ENCODE data around the gene SUSD1. TPM values are rescaled to one million over a fixed set of nuclear protein-coding genes. Genes with fewer than 3 reads are reported as not detected.

SUSD1 gene
- total and polyA plus RNA-seq, 9 of the 15 experiments (the other 6 are each of a cell fraction or from before 2014, with no cell fraction given), result 10.9 to 44.4 (median 36.1) TPM

DNA sequence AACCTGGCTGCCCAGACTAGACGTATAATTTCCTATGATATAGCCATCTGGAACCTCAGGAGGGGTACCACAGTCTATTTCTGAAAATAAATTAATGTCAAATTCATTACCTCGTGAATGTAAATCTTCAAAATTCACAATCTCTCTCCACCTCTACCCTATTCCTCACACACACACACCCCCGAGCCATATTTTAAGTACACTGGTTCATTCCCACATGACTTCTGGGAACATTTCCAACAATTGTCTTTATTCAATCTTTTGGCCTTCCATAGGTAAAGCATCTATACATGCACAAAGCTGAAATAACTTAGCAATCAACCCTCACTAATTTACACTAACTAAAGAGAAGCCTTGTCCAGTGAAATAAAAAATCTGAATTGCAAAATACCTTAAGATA lies 32.7 kb downstream of the SUSD1 start:
- no peak overlapping the region for H3K4me2 ChIP-seq (ENCODE audit: insufficient read depth, low read length)
- H3K9me1 ChIP-seq (ENCODE audit: control insufficient read depth, insufficient read depth, low read length), result no peaks in the 10 kb centered on the region
- H3K27ac ChIP-seq (ENCODE audit: extremely low read depth, low read depth, low read length), result no peak overlapping the region
- H3K36me3 ChIP-seq (ENCODE audit: control insufficient read depth, insufficient read depth, low read length), result peaks cover 75% of the 10 kb centered on the region
- TF ChIP-seq NCOA6 (IDR thresholded peaks at IDR 0.05), result no peak
- 88% methylated on average over 3 of the region's 3 CpGs for WGBS (ENCODE audit: insufficient coverage, low coverage, missing lambda C conversion rate)
- intact Hi-C loops (cut with micrococcal nuclease) (no loop called here), in situ Hi-C loops (cut with MboI) (no loop called here)
- ChIA-PET CTCF (ENCODE audit: low intra/inter-chr PET ratio) (no interaction called here), POLR2A (no interaction called here)
- no peak overlapping the region for H3K4me3 ChIP-seq
- 0 out of 3 replicates have a peak, but pooled peaks cover 3% of the 10 kb centered on the region for H3K79me2 ChIP-seq (ENCODE audit: control insufficient read depth, insufficient read depth, low read length)
- H2AFZ ChIP-seq (ENCODE audit: low read depth, low read length), result no peak overlapping the region
- ATAC-seq (no peak), FAIRE-seq (no peak), DNase-seq (ENCODE audit: extremely low read depth in 1 of 4, low spot score in 3 of 4) (no peak)
- BruUV-seq (replicated peaks), result no TSS peak
- no peak overlapping the region for H3K9ac ChIP-seq (ENCODE audit: insufficient read depth in 1 of 2, low read depth in 2 of 2, low read length in 2 of 2)
- no peaks in the 10 kb centered on the region for H3K4me1 ChIP-seq (replicated peaks in 1 of 2; ENCODE audit: control insufficient read depth in 2 of 2, insufficient read depth in 2 of 2, low read length in 2 of 2)
- no peaks in the 10 kb centered on the region for H4K20me1 ChIP-seq (replicated peaks; ENCODE audit: control insufficient read depth, insufficient read depth, low read length)
- H3K27me3 ChIP-seq (ENCODE audit: control insufficient read depth in 2 of 2, insufficient read depth in 2 of 2, low read length in 2 of 2), result no peaks in the 10 kb centered on the region
- H3K9me3 ChIP-seq (replicated peaks; ENCODE audit: control insufficient read depth, insufficient read depth, low read depth, low read length), result no peaks in the 10 kb centered on the region

DNA sequence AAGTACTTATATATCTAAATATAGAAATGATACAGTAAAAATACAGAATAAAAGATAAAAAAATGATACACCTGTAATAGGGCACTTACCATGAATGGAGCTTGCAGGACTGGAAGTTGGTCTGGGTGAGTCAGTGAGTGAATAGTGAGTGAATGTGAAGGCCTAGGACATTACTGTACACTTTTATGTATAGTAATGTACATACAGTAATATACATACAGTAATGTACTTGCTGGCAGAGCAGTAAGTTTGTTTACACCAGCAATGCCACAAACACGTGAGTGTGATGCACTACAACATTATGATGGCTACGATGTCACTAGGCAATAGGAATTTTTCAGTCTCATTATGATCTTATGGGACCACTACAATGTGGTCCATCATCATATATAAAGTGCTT lies 34.2 kb downstream of the SUSD1 start:
- Histone ChIP-seq H3K9me1 (ENCODE audit: control insufficient read depth, insufficient read depth, low read length) (no peaks in the 10 kb centered on the region), H3K4me1 (replicated peaks in 1 of 2; ENCODE audit: control insufficient read depth in 2 of 2, insufficient read depth in 2 of 2, low read length in 2 of 2) (no peaks in the 10 kb centered on the region), H3K36me3 (ENCODE audit: control insufficient read depth, insufficient read depth, low read length) (peaks cover 73% of the 10 kb centered on the region), H3K9me3 (replicated peaks; ENCODE audit: control insufficient read depth, insufficient read depth, low read depth, low read length) (no peaks in the 10 kb centered on the region), H3K79me2 (ENCODE audit: control insufficient read depth, insufficient read depth, low read length) (0 out of 3 replicates have a peak, but pooled peaks cover 2% of the 10 kb centered on the region), H3K27ac (ENCODE audit: extremely low read depth, low read depth, low read length) (no peak overlapping the region), H3K9ac (ENCODE audit: insufficient read depth in 1 of 2, low read depth in 2 of 2, low read length in 2 of 2) (no peak overlapping the region), H3K4me2 (ENCODE audit: insufficient read depth, low read length) (no peak overlapping the region), H3K4me3 (no peak overlapping the region), H2AFZ (ENCODE audit: low read depth, low read length) (no peak overlapping the region), H3K27me3 (ENCODE audit: control insufficient read depth in 2 of 2, insufficient read depth in 2 of 2, low read length in 2 of 2) (no peaks in the 10 kb centered on the region), H4K20me1 (replicated peaks; ENCODE audit: control insufficient read depth, insufficient read depth, low read length) (no peaks in the 10 kb centered on the region)
- no TSS peak for BruUV-seq (replicated peaks)
- in situ Hi-C loops (cut with MboI) (no loop called here), intact Hi-C loops (cut with micrococcal nuclease) (no loop called here)
- ATAC-seq, result no peak; the same call in 1 of the 3 replicates
- WGBS (ENCODE audit: insufficient coverage, low coverage, missing lambda C conversion rate), result 86% methylated on average over 2 of the region's 2 CpGs
- no peak for DNase-seq (ENCODE audit: extremely low read depth in 1 of 4, low spot score in 3 of 4)
- POLR2A ChIA-PET, result no interaction called here
- CTCF ChIA-PET (ENCODE audit: low intra/inter-chr PET ratio), result no interaction called here
- no peak for FAIRE-seq
- TF ChIP-seq ZNF174 (CRISPR knock-in tag; IDR thresholded peaks at IDR 0.05), result no peak
- TF ChIP-seq SMAD3 (CRISPR knock-in tag; conservative IDR thresholded peaks at IDR 0.05), result no peak
- TF ChIP-seq, protein P1, sequence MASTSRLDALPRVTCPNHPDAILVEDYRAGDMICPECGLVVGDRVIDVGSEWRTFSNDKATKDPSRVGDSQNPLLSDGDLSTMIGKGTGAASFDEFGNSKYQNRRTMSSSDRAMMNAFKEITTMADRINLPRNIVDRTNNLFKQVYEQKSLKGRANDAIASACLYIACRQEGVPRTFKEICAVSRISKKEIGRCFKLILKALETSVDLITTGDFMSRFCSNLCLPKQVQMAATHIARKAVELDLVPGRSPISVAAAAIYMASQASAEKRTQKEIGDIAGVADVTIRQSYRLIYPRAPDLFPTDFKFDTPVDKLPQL (IDR thresholded peaks at IDR 0.05; ENCODE audit: extremely low read depth, insufficient read length), result no peak
- no peak for TF ChIP-seq CC2D1A (IDR thresholded peaks at IDR 0.05)
- TF ChIP-seq GATAD2A (IDR thresholded peaks at IDR 0.05), result no peak
- TF ChIP-seq, protein P2, sequence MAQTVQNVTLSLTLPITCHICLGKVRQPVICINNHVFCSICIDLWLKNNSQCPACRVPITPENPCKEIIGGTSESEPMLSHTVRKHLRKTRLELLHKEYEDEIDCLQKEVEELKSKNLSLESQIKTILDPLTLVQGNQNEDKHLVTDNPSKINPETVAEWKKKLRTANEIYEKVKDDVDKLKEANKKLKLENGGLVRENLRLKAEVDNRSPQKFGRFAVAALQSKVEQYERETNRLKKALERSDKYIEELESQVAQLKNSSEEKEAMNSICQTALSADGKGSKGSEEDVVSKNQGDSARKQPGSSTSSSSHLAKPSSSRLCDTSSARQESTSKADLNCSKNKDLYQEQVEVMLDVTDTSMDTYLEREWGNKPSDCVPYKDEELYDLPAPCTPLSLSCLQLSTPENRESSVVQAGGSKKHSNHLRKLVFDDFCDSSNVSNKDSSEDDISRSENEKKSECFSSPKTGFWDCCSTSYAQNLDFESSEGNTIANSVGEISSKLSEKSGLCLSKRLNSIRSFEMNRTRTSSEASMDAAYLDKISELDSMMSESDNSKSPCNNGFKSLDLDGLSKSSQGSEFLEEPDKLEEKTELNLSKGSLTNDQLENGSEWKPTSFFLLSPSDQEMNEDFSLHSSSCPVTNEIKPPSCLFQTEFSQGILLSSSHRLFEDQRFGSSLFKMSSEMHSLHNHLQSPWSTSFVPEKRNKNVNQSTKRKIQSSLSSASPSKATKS (CRISPR knock-in tag; IDR thresholded peaks at IDR 0.05), result no peak
- TF ChIP-seq RUNX1 (IDR thresholded peaks at IDR 0.05; ENCODE audit: low read depth), result no peak

All from K562 (cell line).